ENCODE results near the gene PON2.
A peak's percentile ranks its signal among the peaks of the same experiment; 100 is the strongest.

Gene PON2

DNA sequence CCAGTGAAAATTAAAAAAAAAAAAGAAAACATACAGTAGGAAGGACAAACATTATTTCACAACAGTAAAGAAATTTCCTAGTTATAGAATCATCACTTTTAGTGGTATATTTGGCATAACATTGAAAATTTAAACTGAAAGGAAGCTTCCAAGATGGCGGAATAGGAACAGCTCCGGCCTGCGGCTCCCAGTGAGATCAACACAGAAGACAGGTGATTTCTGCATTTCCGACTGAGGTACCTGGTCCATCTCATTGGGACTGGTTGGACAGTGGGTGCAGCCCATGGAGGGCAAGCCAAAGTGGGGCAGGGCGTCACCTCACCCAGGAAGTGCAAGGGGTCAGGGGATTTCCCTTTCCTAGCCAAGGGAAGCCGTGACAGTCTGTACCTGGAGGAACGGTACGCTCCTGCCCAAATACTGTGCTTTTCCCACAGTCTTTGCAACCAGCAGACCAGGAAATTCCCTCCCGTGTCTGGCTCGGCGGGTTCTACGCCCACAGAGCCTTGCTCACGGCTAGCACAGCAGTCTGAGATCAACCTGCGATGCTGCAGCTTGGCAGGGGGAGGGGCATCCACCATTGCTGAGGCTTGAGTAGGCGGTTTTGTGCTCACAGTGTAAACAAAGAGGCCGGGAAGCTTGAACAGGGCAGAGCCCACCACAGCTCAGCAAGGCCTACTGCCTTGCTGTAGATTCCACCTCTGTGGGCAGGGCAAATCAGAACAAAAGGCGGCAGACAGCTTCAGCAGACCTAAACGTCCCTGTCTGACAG, 58.0 kb downstream of the PON2 start:
- TF ChIP-seq, protein P1, sequence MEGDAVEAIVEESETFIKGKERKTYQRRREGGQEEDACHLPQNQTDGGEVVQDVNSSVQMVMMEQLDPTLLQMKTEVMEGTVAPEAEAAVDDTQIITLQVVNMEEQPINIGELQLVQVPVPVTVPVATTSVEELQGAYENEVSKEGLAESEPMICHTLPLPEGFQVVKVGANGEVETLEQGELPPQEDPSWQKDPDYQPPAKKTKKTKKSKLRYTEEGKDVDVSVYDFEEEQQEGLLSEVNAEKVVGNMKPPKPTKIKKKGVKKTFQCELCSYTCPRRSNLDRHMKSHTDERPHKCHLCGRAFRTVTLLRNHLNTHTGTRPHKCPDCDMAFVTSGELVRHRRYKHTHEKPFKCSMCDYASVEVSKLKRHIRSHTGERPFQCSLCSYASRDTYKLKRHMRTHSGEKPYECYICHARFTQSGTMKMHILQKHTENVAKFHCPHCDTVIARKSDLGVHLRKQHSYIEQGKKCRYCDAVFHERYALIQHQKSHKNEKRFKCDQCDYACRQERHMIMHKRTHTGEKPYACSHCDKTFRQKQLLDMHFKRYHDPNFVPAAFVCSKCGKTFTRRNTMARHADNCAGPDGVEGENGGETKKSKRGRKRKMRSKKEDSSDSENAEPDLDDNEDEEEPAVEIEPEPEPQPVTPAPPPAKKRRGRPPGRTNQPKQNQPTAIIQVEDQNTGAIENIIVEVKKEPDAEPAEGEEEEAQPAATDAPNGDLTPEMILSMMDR (IDR thresholded peaks at IDR 0.05; ENCODE audit: low read depth, low read length) = no peak
- no peak overlapping the region for H3K4me3 ChIP-seq (replicated peaks in 1 of 2; ENCODE audit: low read depth in 2 of 2, low read length in 2 of 2)
- DNase-seq (ENCODE audit: low read depth in 2 of 2) = no peak

DNA sequence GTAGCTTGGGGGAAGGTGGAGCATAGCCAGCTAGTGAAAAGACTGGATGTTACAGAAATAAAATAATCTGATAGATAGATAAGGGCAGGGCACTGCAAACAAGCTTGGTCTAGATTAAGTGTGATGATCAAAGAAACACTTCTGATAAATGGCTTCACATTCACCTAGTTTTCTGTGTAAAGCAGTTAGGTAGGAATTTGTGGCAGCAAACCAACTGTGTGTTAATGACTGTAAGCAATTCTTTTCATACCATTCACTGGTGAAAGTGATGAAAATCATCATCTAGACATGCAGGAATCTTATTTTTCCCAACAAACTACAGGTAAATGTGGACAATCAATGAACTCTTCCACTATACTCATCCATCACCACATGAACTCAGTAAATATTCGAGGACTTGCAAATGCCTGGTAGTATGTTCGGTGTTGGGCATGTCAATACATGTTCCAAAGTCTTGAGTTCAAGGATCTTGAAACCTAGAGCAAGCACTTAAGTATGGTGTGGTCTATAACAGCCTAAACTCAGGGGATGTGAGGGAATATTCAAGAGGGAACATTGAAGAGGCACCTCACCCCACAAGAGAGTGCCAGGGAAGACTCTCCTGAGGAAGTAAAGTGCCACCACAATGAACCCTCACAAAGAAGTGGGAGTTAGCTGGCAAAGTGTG, 59.1 kb downstream of the PON2 start:
- TF ChIP-seq, protein P1 (IDR thresholded peaks at IDR 0.05; ENCODE audit: low read depth, low read length) = no peak
- DNase-seq (ENCODE audit: low read depth in 2 of 2) = no peak
- no peak overlapping the region for H3K4me3 ChIP-seq (replicated peaks in 1 of 2; ENCODE audit: low read depth in 2 of 2, low read length in 2 of 2)

DNA sequence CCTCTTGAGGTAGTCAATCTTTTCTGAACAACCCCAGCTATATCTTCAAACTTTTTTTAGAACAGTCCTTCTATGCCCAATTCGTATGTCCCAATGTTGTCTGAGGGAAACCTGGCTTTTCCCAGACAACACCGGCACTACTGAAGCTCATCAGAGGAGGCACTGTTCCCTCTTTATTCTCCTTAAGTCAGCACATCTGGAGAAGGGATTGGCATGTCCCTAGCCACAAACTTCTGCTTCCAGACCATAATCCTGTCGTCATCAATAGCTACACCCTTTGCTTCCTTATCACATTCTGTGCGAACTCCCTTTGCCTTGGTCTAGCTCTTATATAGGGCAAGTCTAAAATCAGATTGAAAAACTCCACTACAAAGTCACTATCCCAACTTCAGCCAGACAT, 61.5 kb downstream of the PON2 start:
- H3K4me3 ChIP-seq (replicated peaks in 1 of 2; ENCODE audit: low read depth in 2 of 2, low read length in 2 of 2) = no peak overlapping the region
- TF ChIP-seq, protein P1 (IDR thresholded peaks at IDR 0.05; ENCODE audit: low read depth, low read length) = no peak
- DNase-seq (ENCODE audit: low read depth in 2 of 2) = no peak

DNA sequence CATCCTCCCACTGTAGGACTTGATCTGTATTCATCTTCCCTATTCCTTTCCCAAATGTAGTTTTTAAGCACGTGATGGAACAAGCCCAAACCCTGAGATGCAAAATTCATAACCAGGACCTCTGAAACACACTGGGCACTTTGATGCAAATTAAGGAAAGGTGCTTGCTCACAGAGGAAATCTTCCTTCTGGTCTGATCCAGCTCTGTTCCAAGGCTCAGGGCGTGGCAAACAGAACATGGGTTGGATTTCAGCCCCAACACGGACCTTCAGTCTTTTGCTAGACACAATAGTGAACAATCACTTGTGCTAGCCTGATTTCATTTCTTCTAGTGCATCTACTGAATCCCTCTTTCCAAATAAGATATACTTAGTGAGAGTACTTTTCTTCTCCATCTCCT, 66.6 kb downstream of the PON2 start:
- H3K4me3 ChIP-seq (replicated peaks in 1 of 2; ENCODE audit: low read depth in 2 of 2, low read length in 2 of 2) = no peak overlapping the region
- TF ChIP-seq, protein P1 (IDR thresholded peaks at IDR 0.05; ENCODE audit: low read depth, low read length) = no peak
- no peak for DNase-seq (ENCODE audit: low read depth in 2 of 2)

DNA sequence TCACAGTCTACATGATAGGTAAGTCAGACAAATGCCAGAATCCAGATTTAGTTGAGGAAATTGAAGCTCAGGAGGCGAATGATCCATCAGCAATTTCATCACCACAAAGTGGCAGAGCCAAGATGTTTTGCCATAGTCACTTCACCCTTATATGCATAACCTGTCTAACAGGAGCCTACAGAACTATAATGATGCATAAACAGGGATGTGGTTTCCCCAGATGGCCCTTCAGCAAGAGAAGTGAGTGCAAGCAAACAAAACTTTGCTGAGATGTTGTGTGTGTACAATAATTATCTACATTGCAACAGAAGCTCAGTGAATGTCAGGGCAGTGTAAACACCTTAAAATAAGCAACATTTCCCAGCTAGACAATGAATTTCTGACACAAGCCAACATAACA, 67.2 kb downstream of the PON2 start:
- TF ChIP-seq, protein P1 (IDR thresholded peaks at IDR 0.05; ENCODE audit: low read depth, low read length) = no peak
- no peak for DNase-seq (ENCODE audit: low read depth in 2 of 2)
- H3K4me3 ChIP-seq (replicated peaks in 1 of 2; ENCODE audit: low read depth in 2 of 2, low read length in 2 of 2) = no peak overlapping the region

DNA sequence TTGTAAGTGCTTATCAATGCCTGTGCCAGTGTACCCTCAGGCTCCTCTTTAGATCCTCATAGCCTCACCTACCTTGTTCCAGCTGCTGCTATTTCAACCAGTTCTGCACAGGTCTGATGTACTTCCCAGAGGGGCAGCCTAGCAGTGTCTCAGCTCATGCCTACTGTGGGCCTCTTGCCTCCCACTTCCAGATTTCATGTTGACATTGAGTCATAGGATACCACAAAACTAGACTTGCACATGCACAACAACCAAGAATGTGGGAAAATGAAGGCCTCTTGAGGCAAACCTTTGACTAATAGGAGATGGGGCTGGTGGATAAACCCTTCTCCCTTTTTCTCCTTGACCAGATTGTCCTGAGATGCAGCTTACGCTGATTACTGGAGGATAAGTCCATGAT, 69.7 kb downstream of the PON2 start:
- H3K4me3 ChIP-seq (replicated peaks in 1 of 2; ENCODE audit: low read depth in 2 of 2, low read length in 2 of 2) = no peak overlapping the region
- DNase-seq (ENCODE audit: low read depth in 2 of 2) = peak in 1 of 2 donors; percentile 30

More for the DNA sequence above, 69.7 kb downstream of the PON2 start:
- TF ChIP-seq, protein P1 (IDR thresholded peaks at IDR 0.05; ENCODE audit: low read depth, low read length) = no peak
